HepG2 (cell line): ENCODE measurements around the gene XPO5. TPM values are rescaled to one million over a fixed set of nuclear protein-coding genes. Genes with fewer than 3 reads are reported as not detected.
A peak's percentile ranks its signal among the peaks of the same experiment; 100 is the strongest.

ENCODE experiments used
- ATF1 ChIP-seq: IDR thresholded peaks from 2 replicates; pipeline ENCODE4 v1.6.1; 2016; ENCODE audit warnings: mild to moderate bottlenecking, control low read depth
- ATF6 ChIP-seq: sonication (generic); formaldehyde crosslinking; conservative IDR thresholded peaks from 2 replicates; pipeline ENCODE4 v1.4.0; 2020; ENCODE audit warnings: missing genetic modification reagents
- ATRX ChIP-seq: sonication (generic); formaldehyde crosslinking; IDR thresholded peaks from 2 replicates; pipeline ENCODE4 v1.4.0; 2020; ENCODE audit warnings: missing genetic modification reagents, borderline replicate concordance
- HINFP ChIP-seq: sonication (generic); formaldehyde crosslinking; IDR thresholded peaks from 2 replicates; pipeline ENCODE4 v1.4.0; 2020; ENCODE audit warnings: low read depth, mild to moderate bottlenecking, missing genetic modification reagents
- KLF13 ChIP-seq: sonication (generic); formaldehyde crosslinking; IDR thresholded peaks from 2 replicates; pipeline ENCODE4 v1.4.0; 2020; ENCODE audit warnings: mild to moderate bottlenecking, missing genetic modification reagents
- LCORL ChIP-seq, 2 experiments: fragments of 450-650 bp in 1 of 2; sonication (generic) in 1 of 2; formaldehyde crosslinking in 1 of 2; IDR thresholded peaks; 2 replicates each; pipeline versions ENCODE4 v1.5.0 to v1.6.1; 2017 to 2020; ENCODE audit warnings: antibody characterized with exemption in 1 of 2, missing genetic modification reagents in 1 of 2
- LRRFIP1 ChIP-seq: sonication (generic); formaldehyde crosslinking; conservative IDR thresholded peaks from 2 replicates; pipeline ENCODE4 v1.4.0; 2020; ENCODE audit warnings: missing genetic modification reagents
- NFKBIZ ChIP-seq: IDR thresholded peaks from 2 replicates; pipeline ENCODE4 v1.6.1; 2018; ENCODE audit warnings: missing genetic modification reagents, missing compliant biosample characterization
- THAP8 ChIP-seq: sonication (generic); formaldehyde crosslinking; IDR thresholded peaks from 2 replicates; pipeline ENCODE4 v1.5.1; 2020; ENCODE audit warnings: missing genetic modification reagents, mild to moderate bottlenecking, borderline replicate concordance
- TRAFD1 ChIP-seq: sonication (generic); formaldehyde crosslinking; IDR thresholded peaks from 2 replicates; pipeline ENCODE4 v1.5.1; 2020; ENCODE audit warnings: missing genetic modification reagents, mild to moderate bottlenecking, borderline replicate concordance
- ZFX ChIP-seq: sonication (generic); formaldehyde crosslinking; IDR thresholded peaks from 2 replicates; pipeline ENCODE4 v1.4.0; 2020; ENCODE audit warnings: mild to moderate bottlenecking, low read depth, missing genetic modification reagents, moderate library complexity
- ZNF354B ChIP-seq: sonication (generic); formaldehyde crosslinking; IDR thresholded peaks from 2 replicates; pipeline ENCODE4 v1.8.0; 2022; ENCODE audit warnings: mild to moderate bottlenecking, missing genetic modification reagents
- ZNF44 ChIP-seq: sonication (generic); formaldehyde crosslinking; IDR thresholded peaks from 2 replicates; pipeline ENCODE4 v1.5.1; 2020; ENCODE audit warnings: mild to moderate bottlenecking, missing genetic modification reagents
- ZNF605 ChIP-seq: sonication (generic); formaldehyde crosslinking; IDR thresholded peaks from 2 replicates; pipeline ENCODE4 v1.8.0; 2022; ENCODE audit warnings: mild to moderate bottlenecking, missing genetic modification reagents
- ZNF615 ChIP-seq: sonication (generic); formaldehyde crosslinking; IDR thresholded peaks from 2 replicates; pipeline ENCODE4 v1.5.0; 2020; ENCODE audit warnings: mild to moderate bottlenecking, missing genetic modification reagents, borderline replicate concordance
- ZNF709 ChIP-seq: sonication (generic); formaldehyde crosslinking; IDR thresholded peaks from 2 replicates; pipeline ENCODE4 v1.5.0; 2020; ENCODE audit warnings: mild to moderate bottlenecking, missing genetic modification reagents
- polyA plus RNA-seq, 8 experiments: library from polyadenylated mRNA; depleted of rRNA in 3 of 8; stranded (reverse) in 7 of 8; unstranded in 1 of 8; fragments of >200 nt; fragmentation: Illumina TruSeq in 4 of 8; extraction: Trizol in 4 of 8; gene quantifications; 2 replicates each; pipeline versions ENCODE4 v1.2.1 to v1.2.3, GENCODE V29; 2011 to 2016; ENCODE audit warnings: low read depth in 4 of 8, missing spikeins in 1 of 8, mixed read lengths in 1 of 8; ENCODE audit not compliant: insufficient read depth in 1 of 8
- total RNA-seq, 5 experiments: library from RNA; depleted of rRNA; stranded (reverse); fragments of >200 nt; fragmentation: Illumina TruSeq; extraction: Trizol; gene quantifications; 2 replicates each; pipeline ENCODE4 v1.2.3, GENCODE V29; 2016; ENCODE audit warnings: low read depth in 1 of 5
- TF ChIP-seq, protein P1 (sequence below): IDR thresholded peaks from 2 replicates; pipeline ENCODE4 v1.6.1; 2016; ENCODE audit warnings: low read depth, control low read depth
- TF ChIP-seq, protein P2 (sequence below): sonication (generic); formaldehyde crosslinking; IDR thresholded peaks from 2 replicates; pipeline ENCODE4 v1.4.0; 2020; ENCODE audit warnings: missing genetic modification reagents

Gene XPO5
- total and polyA plus RNA-seq, 2 of the 13 experiments (the other 11 are each of a cell fraction or from before 2014, with no cell fraction given), result 52.2 to 68.0 TPM

DNA sequence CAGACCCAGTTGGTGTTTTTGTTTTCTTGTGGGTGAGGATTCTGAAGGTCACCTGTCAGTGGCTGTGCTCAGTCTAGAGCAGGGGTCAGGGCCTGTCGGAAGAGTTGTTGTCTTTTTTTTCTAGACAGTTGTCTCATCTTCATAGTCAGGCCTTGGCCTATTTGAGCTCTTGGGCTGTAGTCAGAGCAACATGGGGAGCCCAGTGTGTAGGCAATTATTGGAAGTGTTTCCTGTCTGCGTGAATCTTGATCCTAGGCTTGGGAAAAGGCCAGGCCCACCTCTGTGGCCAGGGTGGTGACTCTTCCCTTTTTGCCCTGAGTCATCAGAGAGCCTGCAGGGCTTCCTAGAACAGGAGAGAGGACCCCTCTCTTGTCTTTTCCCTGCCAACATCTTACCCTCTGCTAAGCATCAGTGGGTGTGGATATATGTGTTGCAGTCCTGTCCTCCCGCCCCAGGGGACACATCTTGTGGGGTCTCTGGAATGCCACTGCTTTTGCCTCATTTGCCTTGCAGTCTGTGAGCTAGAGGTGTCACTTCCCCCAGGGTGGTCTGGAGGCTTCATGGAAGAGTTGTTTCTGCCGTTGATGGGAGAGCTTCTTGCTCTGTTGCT lies 87.1 kb downstream of the XPO5 start (continued):
- 0 out of 2 replicates have a peak, but pooled peaks have one; percentile 26 for TF ChIP-seq ZNF605
- TF ChIP-seq ZNF709 (CRISPR knock-in tag), result 0 out of 2 replicates have a peak, but pooled peaks have one; percentile 48
- TF ChIP-seq ZNF615, result no peak
- TF ChIP-seq ATF1 (CRISPR knock-in tag), result no peak
- TF ChIP-seq NFKBIZ (CRISPR knock-in tag), result no peak
- no peak for TF ChIP-seq THAP8 (CRISPR knock-in tag)
- no peak for TF ChIP-seq LCORL (IDR thresholded peaks at IDR 0.05)
- TF ChIP-seq LCORL (CRISPR knock-in tag; IDR thresholded peaks at IDR 0.05), result no peak
- no peak for TF ChIP-seq ATF6 (CRISPR knock-in tag)
- no peak for TF ChIP-seq KLF13 (CRISPR knock-in tag)
- no peak for TF ChIP-seq ZNF354B (CRISPR knock-in tag)
- no peak for TF ChIP-seq LRRFIP1 (CRISPR knock-in tag)
- TF ChIP-seq, protein P1, sequence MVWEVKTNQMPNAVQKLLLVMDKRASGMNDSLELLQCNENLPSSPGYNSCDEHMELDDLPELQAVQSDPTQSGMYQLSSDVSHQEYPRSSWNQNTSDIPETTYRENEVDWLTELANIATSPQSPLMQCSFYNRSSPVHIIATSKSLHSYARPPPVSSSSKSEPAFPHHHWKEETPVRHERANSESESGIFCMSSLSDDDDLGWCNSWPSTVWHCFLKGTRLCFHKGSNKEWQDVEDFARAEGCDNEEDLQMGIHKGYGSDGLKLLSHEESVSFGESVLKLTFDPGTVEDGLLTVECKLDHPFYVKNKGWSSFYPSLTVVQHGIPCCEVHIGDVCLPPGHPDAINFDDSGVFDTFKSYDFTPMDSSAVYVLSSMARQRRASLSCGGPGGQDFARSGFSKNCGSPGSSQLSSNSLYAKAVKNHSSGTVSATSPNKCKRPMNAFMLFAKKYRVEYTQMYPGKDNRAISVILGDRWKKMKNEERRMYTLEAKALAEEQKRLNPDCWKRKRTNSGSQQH (CRISPR knock-in tag), result peak; percentile 91; the same call in 1 of the 2 replicates
- no peak for TF ChIP-seq ATRX
- TF ChIP-seq, protein P2, sequence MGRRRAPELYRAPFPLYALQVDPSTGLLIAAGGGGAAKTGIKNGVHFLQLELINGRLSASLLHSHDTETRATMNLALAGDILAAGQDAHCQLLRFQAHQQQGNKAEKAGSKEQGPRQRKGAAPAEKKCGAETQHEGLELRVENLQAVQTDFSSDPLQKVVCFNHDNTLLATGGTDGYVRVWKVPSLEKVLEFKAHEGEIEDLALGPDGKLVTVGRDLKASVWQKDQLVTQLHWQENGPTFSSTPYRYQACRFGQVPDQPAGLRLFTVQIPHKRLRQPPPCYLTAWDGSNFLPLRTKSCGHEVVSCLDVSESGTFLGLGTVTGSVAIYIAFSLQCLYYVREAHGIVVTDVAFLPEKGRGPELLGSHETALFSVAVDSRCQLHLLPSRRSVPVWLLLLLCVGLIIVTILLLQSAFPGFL (CRISPR knock-in tag), result no peak
- peak; percentile 91 for TF ChIP-seq ZFX (CRISPR knock-in tag)
- TF ChIP-seq HINFP (CRISPR knock-in tag), result no peak
- TF ChIP-seq TRAFD1 (CRISPR knock-in tag), result no peak
- peak; percentile 42; the same call in 1 of the 2 replicates for TF ChIP-seq ZNF44 (CRISPR knock-in tag)
